Hepatocyte (in vitro differentiated cells): ENCODE data around the gene CLTCL1. TPM values are rescaled to one million over a fixed set of nuclear protein-coding genes. Genes with fewer than 3 reads are reported as not detected.
"Not testable (repeated sequence)": the region's sequence is repeated elsewhere in the genome, so short reads cannot be mapped to it uniquely, and the experiment has no call there.

ENCODE experiments used
- DNase-seq: peaks from one replicate; pipeline ENCODE4 v3.0.0-alpha.2; 2016; ENCODE audit warnings: low spot score
- H2AFZ ChIP-seq: fragments of 200-600 bp; sonication (generic); 2 replicates; pipeline ENCODE4 v1.6.0; 2016; ENCODE audit warnings: antibody characterized with exemption, mild to moderate bottlenecking
- H3K27ac ChIP-seq: fragments of 200-600 bp; sonication (generic); 2 replicates; pipeline ENCODE4 v1.5.1; 2016; ENCODE audit warnings: mild to moderate bottlenecking
- H3K27me3 ChIP-seq: fragments of 200-600 bp; sonication (generic); 2 replicates; pipeline ENCODE4 v1.6.1; 2016
- H3K36me3 ChIP-seq: fragments of 200-600 bp; sonication (generic); replicated peaks from 2 replicates; pipeline ENCODE4 v1.5.1; 2016; ENCODE audit warnings: low read depth; ENCODE audit not compliant: insufficient read depth
- H3K4me1 ChIP-seq: fragments of 200-600 bp; sonication (generic); 2 replicates; pipeline ENCODE4 v1.5.1; 2016; ENCODE audit warnings: mild to moderate bottlenecking, moderate library complexity; ENCODE audit not compliant: insufficient read depth
- H3K4me2 ChIP-seq: fragments of 200-600 bp; sonication (generic); 2 replicates; pipeline ENCODE4 v1.6.0; 2016
- H3K4me3 ChIP-seq: fragments of 200-600 bp; sonication (generic); 2 replicates; pipeline ENCODE4 v1.5.1; 2016; ENCODE audit warnings: mild to moderate bottlenecking
- H3K79me2 ChIP-seq: fragments of 200-600 bp; sonication (generic); 2 replicates; pipeline ENCODE4 v1.6.0; 2017; ENCODE audit warnings: mild to moderate bottlenecking
- H3K9me2 ChIP-seq: fragments of 200-600 bp; sonication (generic); replicated peaks from 2 replicates; pipeline ENCODE4 v1.6.0; 2017; ENCODE audit warnings: mild to moderate bottlenecking; ENCODE audit not compliant: insufficient read depth
- H3K9me3 ChIP-seq: fragments of 200-600 bp; sonication (generic); 2 replicates; pipeline ENCODE4 v1.5.1; 2016; ENCODE audit warnings: low read depth, mild to moderate bottlenecking
- H4K20me1 ChIP-seq: fragments of 200-600 bp; sonication (generic); 2 replicates; pipeline ENCODE4 v1.6.0; 2016; ENCODE audit warnings: mild to moderate bottlenecking; ENCODE audit not compliant: insufficient read depth, poor library complexity, severe bottlenecking
- EZH2 ChIP-seq: fragments of 200-600 bp; sonication (generic); IDR thresholded peaks from 2 replicates; pipeline ENCODE4 v1.6.1; 2016; ENCODE audit warnings: antibody characterized with exemption, mild to moderate bottlenecking, borderline replicate concordance
- EZH2phosphoT487 ChIP-seq: fragments of 200-600 bp; sonication (generic); IDR thresholded peaks from one replicate; pipeline ENCODE4 v1.6.1; 2018; ENCODE audit warnings: antibody characterized with exemption, mild to moderate bottlenecking, low read depth, moderate library complexity; ENCODE audit not compliant: unreplicated experiment, severe bottlenecking
- WGBS: methylation state at CpG from one replicate; pipeline ENCODE4 v1.1.6; 2016; ENCODE audit warnings: low lambda C conversion rate; ENCODE audit errors: missing lambda C conversion rate; 5-methylcytosine and 5-hydroxymethylcytosine counted together
- polyA plus RNA-seq: library from polyadenylated mRNA; unstranded; fragments of >200 nt; fragmentation: Nextera tagmentation; extraction: Ambion mirVana; gene quantifications from 2 replicates; pipeline ENCODE4 v1.2.1, GENCODE V29; 2016
- total RNA-seq: library from RNA; depleted of rRNA; stranded (reverse); fragments of >200 nt; gene quantifications from 2 replicates; pipeline ENCODE4 v1.2.3, GENCODE V29; 2014
- TF ChIP-seq, protein P1 (sequence below): fragments of 200-600 bp; sonication (generic); IDR thresholded peaks from 2 replicates; pipeline ENCODE4 v1.5.1; 2016; ENCODE audit warnings: antibody characterized with exemption, mild to moderate bottlenecking; ENCODE audit not compliant: poor library complexity

CLTCL1 gene
- total and polyA plus RNA-seq, 2 experiments from 2014 or later: 2.2 to 3.7 TPM

DNA sequence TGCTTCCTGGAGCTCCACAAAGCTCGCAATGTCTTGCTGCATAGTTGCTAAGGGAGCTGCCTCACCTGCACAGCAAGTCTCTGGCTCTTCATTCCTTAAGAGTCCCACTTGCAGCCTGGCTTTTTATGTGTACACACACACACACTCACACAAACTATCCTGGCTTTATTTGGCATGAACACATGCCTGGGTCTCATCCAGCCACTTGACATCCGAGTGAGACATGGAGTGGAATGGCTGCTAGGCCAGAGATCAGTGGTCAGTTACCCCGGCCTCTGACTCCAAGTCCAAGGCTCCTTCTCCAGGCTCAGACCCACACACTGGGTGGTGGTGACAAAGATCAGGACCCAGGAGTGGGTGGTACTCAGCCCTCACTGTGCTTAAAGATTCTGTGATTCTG, 37.9 kb upstream of the CLTCL1 start:
- no peak for TF ChIP-seq EZH2
- TF ChIP-seq, protein P1, sequence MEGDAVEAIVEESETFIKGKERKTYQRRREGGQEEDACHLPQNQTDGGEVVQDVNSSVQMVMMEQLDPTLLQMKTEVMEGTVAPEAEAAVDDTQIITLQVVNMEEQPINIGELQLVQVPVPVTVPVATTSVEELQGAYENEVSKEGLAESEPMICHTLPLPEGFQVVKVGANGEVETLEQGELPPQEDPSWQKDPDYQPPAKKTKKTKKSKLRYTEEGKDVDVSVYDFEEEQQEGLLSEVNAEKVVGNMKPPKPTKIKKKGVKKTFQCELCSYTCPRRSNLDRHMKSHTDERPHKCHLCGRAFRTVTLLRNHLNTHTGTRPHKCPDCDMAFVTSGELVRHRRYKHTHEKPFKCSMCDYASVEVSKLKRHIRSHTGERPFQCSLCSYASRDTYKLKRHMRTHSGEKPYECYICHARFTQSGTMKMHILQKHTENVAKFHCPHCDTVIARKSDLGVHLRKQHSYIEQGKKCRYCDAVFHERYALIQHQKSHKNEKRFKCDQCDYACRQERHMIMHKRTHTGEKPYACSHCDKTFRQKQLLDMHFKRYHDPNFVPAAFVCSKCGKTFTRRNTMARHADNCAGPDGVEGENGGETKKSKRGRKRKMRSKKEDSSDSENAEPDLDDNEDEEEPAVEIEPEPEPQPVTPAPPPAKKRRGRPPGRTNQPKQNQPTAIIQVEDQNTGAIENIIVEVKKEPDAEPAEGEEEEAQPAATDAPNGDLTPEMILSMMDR: no peak
- no peak for TF ChIP-seq EZH2phosphoT487
- Histone ChIP-seq H3K79me2 (no peaks in the 10 kb centered on the region), H3K4me1 (no peaks in the 10 kb centered on the region), H4K20me1 (no peaks in the 10 kb centered on the region), H3K36me3 (no peaks in the 10 kb centered on the region), H3K9me3 (no peaks in the 10 kb centered on the region), H3K4me3 (no peak overlapping the region), H3K4me2 (no peak overlapping the region), H3K27me3 (no peaks in the 10 kb centered on the region), H2AFZ (no peak overlapping the region), H3K27ac (no peak overlapping the region), H3K9me2 (no peaks in the 10 kb centered on the region)
- 98% methylated on average over 3 of the region's 3 CpGs for WGBS
- no peak for DNase-seq

DNA sequence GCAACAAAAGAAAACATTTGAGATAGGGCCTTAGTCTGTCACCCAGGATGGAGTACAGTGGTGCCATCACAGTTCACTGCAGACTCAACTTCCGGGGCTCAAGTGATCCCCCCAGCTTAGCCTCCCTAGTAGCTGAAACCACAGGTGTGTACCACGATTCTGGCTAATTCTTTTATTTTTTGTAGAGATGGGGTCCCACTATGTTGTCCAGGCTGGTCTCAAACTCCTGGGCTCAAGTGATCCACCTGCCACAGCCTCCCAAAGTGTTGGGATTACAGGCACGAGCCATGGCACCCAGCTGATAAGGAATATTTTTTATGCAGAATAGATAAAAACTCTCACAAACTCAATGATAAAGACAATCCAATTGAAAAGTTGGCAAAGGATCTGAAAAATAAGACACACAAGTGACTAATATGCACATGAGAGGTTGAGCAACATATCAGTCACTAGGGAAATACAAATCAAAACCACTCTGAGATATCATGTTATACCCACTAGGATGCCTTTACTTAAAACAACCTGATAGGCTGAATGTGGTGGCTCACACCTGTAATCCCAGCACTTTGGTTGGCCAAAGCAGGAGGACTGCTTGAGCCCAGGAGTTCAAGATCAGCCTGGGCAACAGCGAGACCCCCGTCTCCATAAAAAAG, 33.9 kb upstream of the CLTCL1 start:
- H4K20me1 ChIP-seq: no peaks in the 10 kb centered on the region
- no peak for DNase-seq
- no peak overlapping the region for H3K4me3 ChIP-seq
- no peak for TF ChIP-seq EZH2phosphoT487
- TF ChIP-seq, protein P1: no peak
- no peak for TF ChIP-seq EZH2
- no peak overlapping the region for H3K27ac ChIP-seq
- no peaks in the 10 kb centered on the region for H3K9me3 ChIP-seq
- H3K79me2 ChIP-seq: no peaks in the 10 kb centered on the region
- H3K4me1 ChIP-seq: no peaks in the 10 kb centered on the region
- no peaks in the 10 kb centered on the region for H3K36me3 ChIP-seq
- 94% methylated on average over 5 of the region's 5 CpGs for WGBS
- H2AFZ ChIP-seq: no peak overlapping the region
- no peak overlapping the region for H3K4me2 ChIP-seq
- H3K27me3 ChIP-seq: no peaks in the 10 kb centered on the region
- H3K9me2 ChIP-seq: no peaks in the 10 kb centered on the region

DNA sequence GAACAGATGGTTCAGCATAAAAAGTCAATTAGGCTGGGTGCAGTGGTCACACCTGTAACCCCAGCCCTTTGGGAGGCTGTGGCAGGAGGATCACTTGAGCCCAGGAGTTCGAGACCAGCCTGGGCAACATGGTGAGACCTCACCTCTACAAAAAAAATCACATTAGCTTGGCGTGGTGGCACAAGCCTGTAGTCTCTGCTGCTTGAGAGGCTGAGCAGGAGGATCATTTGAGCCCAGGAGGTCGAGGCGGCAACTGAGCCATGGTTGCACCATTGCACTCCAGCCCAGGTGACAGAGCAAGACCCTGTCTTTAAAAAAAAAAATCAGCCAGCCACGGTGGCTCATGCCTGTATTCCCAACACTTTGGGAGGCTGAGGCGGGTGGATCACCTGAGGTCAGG, 31.9 kb upstream of the CLTCL1 start:
- H2AFZ ChIP-seq, H3K4me2 ChIP-seq, H3K27me3 ChIP-seq, H3K36me3 ChIP-seq, H3K4me3 ChIP-seq, H3K9me3 ChIP-seq, H3K79me2 ChIP-seq, H3K9me2 ChIP-seq, DNase-seq, H3K27ac ChIP-seq, H3K4me1 ChIP-seq, H4K20me1 ChIP-seq: not testable (repeated sequence)
- 95% methylated on average over 6 of the region's 6 CpGs for WGBS

DNA sequence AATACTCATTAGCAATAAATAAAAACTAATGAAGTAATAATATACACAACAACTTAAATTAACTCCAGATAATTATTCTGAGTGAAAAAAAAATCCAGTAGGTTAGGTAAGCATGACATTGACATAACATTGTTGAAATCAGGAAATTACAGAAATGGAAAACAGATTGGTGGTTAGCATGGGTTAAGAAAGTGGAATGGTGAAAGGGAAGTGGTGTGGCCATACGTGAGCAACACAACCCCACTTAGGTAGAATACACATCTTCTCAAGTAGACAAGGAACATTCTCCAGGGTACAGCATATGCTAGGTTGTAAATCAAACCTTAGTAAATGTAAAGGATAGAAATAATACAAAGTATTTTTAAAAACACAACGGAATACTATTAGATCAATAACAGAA, 30.2 kb upstream of the CLTCL1 start:
- Histone ChIP-seq H3K27ac (no peak overlapping the region), H3K4me1 (no peaks in the 10 kb centered on the region), H3K4me2 (no peak overlapping the region), H3K4me3 (no peak overlapping the region), H4K20me1 (no peaks in the 10 kb centered on the region), H3K36me3 (no peaks in the 10 kb centered on the region), H2AFZ (no peak overlapping the region), H3K9me3 (no peaks in the 10 kb centered on the region), H3K79me2 (no peaks in the 10 kb centered on the region), H3K9me2 (no peaks in the 10 kb centered on the region), H3K27me3 (no peaks in the 10 kb centered on the region)
- 93% methylated on average over 2 of the region's 2 CpGs for WGBS
- DNase-seq: no peak
- TF ChIP-seq EZH2: no peak
- no peak for TF ChIP-seq EZH2phosphoT487
- TF ChIP-seq, protein P1: no peak

DNA sequence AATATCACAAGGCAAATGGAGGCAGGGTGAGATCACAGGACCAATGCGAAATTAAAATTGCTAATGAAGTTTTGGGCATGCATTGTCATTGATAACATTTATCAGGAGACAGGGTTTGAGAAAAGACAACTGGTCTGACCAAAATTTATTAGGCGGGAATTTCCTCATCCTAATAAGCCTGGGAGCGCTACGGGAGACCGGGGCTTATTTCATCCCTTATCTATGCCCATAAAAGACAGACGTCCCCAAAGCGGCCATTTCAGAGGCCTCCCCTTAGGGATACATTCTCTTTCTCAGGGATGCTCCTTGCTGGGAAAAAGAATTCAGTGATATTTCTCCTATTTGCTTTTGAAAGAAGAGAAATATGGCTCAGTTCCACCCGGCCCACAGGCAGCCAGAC, 28.6 kb upstream of the CLTCL1 start:
- not testable (repeated sequence) for H2AFZ ChIP-seq, H3K4me1 ChIP-seq, H3K27ac ChIP-seq, H3K9me2 ChIP-seq, H3K36me3 ChIP-seq, H3K79me2 ChIP-seq, H3K4me3 ChIP-seq, DNase-seq, H3K4me2 ChIP-seq, H3K27me3 ChIP-seq, H3K9me3 ChIP-seq, H4K20me1 ChIP-seq
- 94% methylated on average over 8 of the region's 8 CpGs for WGBS
